HG02678 (cell line): ENCODE results near the gene RASSF10.

ENCODE experiments used
- ATAC-seq: cut with Tn5 transposase; IDR thresholded peaks from one replicate; pipeline ENCODE4 v1.9.1; 2021; ENCODE audit warnings: mild to moderate bottlenecking, moderate library complexity; ENCODE audit not compliant: unreplicated experiment

RASSF10 gene

DNA sequence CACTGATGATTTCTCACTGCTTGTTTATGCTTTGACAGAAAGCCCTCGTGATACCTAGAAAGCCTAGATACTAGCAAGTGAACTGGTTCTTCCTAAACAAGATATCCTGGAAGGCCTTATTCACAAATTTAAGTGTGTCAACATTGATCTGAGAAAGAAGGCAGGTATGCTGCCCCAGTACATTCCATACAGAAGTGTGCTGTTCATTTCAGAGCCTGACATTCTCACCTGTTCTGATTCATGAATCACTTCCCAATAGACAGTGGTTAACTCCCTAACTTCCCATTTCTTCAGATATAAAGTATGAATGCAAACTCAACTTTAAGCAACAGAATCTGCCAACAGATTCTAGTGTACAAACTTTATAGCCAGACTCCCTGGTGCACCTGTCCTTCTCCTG, 15.5 kb upstream of the RASSF10 start:
- no peak for ATAC-seq

DNA sequence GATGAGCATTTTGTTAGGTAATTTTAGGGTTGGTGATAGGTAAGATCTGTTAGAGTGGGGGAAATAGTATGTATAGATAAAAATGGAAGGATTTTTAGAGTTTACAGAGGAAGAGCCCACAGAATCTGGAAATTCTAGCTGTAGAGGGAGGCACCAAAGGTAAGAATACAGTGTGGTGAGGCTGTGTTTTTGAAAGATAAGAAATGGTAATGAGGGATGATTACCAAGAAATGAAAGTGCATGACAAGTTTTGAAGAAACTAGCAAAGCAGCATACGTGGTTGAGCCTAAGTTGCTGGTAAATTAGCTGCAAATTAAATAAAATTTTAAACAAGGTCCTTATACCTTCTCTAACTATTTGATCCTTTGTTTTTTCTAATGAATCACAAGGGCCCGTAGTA, 14.6 kb upstream of the RASSF10 start:
- no peak for ATAC-seq

DNA sequence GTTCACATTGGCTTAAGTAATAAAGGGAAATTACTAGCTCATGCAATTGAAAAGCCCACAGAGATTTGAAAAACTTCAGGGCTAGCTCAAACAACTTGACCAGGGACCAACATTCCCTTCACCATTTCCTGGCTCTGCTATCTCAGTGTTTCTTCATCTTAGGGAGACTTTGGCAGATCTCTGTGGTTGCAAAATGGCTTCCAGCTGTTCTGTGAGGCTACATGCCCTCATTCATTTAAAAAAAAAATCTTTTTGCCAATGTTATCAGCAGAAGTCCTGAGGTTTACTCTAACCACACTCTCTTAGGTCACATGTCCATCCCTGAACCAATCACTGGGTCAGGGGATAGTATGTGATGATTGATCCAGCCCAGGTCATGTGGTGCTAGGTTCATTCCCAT, 13.9 kb upstream of the RASSF10 start:
- no peak for ATAC-seq

DNA sequence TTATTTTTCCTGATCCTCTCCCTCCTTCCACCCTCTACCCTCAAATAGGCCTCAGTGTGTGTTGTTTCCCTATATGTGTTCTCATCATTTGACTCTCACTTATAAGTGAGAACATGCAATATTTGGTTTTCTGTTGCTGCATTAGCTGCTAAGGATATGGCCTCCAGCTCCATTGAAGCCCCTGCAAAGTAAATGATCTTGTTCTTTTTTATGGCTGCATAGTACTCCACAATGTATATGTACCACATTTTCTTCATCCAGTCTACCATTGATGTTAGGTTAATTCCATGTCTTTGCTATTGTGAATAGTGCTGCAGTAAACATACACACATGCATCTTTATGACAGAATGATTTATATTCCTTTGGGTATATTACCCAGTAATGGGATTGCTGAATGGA, 13.3 kb upstream of the RASSF10 start:
- no peak for ATAC-seq

DNA sequence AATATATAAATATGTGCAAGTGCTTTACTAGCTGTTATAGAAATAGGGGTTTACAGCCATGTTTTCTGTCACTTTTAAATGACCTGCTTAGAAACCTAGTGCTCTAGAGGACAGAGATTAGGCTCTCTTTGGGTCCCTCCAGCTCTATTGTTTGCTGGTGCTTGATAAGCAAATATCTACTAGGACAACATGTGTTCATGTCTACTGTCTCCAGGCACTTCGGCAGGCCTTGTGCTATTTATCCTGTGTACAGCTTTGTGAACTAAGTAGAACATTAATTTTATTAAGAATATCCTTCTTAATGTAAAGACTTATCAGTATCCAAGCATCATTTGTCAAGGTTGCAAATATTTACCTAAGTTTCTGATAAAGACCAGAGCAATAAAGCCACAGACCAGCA, 11.9 kb upstream of the RASSF10 start:
- no peak for ATAC-seq

DNA sequence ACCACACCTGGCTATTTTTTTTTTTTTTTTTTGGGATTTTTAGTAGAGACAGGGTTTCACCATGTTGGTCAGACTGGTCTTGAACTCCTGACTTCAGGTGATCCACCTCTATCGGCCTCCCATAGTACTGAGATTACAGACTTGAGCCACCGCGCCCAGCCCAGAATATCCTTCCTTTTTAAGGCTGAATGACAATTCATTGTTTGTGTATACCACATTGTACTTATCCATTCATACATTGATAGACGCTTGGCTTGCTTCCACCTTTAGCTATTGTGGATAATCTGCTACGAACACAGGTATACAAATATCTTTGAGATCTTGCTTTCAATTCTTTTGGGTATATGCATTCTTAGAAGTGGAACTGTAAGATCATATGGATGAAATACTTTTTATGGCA, 10.8 kb upstream of the RASSF10 start:
- ATAC-seq, result no peak

DNA sequence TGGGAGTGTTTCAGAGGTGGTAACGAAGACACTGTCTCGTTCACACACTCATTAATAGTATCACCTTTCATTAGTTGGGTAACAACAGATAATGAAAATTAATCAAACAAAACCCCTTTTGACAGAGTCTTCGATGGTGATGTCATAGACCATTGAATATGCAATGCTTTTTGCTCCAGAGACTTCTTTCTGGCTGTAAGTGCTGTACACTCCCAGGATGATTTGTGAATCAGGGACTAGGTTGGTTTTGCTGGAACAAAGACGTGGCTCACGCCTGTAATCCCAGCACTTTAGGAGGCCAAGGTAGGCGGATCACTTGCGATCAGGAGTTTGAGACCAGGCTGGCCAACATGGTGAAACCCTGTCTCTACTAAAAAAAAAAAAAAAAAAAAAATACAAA, 9.5 kb upstream of the RASSF10 start:
- ATAC-seq, result no peak

DNA sequence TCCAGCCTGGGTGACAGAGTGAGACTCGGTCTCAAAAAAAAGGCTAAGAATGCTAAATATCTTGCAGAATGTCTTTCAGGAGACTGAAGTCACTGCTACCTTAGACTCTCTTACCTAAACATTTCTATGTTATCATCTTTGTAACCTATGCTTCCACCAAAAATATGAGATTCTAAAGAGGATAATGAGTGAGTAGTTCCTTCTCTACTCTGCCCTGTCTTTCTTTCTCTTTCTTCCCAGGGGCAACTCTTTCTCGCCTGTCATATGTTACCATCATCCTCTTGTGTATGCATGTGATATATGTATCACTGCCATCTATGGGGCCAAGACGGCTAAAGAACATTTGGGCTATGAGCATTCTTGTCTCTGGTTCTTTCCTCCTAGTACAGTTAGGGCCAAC, 9.0 kb upstream of the RASSF10 start:
- no peak for ATAC-seq

DNA sequence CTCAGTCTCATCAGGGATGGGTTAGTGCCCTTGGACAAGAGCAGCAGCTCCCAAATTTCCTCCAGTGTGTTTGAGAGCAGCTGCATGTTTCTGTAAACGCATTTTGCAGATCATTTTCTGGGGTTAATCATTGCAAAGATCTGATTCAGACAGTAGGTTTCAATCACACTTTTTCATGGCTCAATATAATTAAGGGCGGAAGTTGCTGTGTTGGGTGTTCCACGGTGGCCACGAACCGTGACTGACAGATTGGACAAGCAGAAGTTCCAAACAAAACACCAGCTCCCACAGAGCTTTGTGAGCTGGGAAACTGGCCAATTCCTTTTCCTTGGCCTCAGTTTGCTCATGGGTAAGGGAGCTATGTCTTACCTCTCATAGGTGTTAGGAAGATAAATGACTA, 8.4 kb upstream of the RASSF10 start:
- no peak for ATAC-seq

DNA sequence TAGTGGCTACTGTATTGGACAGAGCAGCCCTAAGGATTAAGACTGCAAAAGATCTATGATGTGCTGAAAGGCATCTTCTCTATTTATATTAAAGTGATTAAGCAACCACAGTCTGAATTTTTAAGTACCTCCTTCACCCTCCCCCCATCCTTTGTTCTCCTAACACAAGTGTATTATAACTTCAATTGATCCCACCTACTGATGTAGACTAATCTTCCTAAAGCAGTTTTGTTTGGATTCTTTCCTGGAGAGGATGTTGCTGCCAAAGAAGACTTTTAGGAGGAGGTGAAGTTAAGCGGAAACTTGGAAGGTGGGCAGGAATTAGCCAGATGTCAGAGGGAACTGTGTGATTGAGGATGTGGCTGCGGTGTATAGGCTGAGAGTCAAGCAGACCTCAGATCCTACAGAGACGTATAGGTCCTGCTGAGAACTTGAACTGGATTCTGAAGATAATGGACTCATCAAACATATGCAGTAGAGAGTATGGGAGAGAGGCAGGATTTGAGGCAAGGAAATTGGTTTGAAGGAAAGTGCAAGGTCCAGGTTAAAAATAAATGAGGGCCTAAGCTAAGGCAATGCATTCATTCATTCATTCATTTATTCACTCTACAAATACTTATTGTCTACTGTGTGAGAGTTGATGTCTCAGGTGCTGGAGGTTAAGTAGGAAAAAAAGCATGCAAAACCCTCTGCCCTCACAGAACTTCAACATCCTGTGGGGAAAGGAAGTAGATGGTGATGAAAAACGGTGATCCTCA, 5.2 kb upstream of the RASSF10 start:
- ATAC-seq, result no peak

DNA sequence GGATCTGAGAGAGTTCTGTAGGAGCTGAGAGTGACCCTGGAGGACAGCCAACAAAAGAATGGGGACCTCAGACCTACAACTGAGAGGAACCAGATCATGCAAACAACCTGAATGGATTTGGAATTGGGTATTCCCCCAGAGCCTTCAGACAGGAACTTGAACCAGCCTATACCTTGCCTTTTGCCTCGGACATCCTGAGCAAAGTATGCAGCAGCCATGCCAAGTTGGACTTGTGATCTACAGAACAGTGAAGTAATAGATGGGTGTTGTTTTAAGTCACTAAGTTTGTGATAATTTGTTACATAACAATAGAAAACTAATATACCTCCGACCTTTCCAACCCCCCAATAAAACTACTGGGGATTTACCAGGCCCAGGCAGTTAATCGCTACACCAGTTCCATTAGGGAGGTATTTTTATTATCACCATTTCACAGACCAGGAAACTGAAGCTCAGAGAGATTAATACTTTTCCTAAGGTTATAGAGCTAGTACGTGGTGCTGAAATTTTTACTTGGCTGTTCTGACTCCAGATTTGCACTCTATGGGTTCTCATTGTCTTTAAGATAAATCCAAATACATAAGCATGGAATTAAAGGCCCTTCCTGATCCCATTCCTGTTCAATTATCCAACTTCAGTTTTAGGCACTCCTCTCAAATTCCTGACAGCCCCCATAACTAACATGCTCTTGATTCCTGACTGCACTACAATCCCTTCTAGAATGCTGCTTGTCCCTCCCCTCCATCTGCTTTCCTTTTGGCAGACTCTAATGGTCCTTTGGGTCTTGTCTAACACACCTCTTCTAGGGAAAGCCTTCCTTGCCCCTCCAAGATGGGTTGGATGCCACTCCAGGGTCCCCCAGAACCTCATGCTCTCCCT, 1.7 kb upstream of the RASSF10 start:
- ATAC-seq, result no peak

DNA sequence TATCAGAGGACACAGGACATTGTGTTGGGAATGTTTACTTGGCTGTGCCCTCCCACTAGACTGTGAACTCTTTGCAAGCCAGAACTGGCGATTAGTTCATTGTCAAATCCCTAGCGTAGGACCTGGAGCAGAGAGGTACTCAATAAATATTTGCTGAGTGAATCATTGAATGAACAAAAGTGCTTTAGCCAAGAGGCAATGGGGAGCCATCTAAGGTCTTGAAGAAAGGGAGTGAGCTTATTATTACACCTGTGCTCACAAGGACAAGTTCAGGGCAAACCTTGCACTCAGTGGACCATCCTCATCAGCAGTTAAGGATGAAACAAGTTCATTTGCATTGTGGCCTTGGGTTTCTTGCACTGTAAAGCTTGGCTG, 1.1 kb upstream of the RASSF10 start:
- no peak for ATAC-seq

DNA sequence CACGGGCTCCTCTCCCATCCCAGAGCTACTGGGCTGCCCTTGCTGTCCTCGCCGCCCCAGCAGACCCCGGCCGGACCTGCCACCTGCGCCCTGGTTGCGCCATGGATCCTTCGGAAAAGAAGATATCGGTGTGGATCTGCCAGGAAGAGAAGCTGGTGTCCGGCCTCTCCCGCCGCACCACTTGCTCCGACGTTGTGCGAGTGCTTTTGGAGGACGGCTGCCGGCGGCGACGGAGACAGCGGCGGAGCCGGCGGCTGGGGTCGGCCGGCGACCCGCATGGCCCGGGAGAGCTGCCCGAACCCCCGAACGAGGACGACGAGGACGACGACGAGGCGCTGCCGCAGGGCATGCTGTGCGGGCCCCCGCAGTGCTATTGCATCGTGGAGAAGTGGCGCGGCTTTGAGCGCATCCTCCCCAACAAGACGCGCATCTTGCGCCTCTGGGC, 382 bp downstream of the RASSF10 start:
- no peak for ATAC-seq

DNA sequence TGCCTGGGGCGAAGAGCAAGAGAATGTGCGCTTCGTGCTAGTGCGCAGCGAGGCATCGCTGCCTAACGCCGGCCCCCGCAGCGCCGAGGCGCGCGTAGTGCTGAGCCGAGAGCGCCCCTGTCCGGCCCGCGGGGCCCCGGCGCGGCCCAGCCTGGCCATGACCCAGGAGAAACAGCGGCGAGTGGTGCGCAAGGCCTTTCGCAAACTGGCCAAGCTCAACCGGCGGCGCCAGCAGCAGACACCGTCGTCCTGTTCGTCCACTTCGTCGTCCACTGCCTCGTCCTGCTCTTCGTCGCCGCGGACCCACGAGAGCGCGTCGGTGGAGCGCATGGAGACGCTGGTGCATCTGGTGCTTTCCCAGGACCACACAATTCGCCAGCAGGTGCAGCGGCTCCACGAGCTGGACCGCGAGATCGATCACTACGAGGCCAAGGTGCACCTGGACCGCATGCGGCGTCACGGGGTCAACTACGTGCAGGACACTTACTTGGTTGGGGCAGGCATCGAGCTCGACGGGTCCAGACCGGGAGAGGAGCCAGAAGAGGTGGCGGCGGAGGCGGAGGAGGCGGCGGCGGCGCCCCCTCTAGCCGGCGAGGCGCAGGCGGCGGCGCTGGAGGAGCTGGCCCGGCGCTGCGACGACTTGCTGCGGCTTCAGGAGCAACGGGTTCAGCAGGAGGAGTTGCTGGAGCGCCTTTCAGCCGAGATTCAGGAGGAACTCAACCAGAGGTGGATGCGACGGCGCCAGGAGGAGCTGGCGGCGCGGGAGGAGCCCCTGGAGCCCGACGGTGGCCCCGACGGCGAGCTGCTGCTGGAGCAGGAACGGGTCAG, 1.0 kb downstream of the RASSF10 start:
- no peak for ATAC-seq

DNA sequence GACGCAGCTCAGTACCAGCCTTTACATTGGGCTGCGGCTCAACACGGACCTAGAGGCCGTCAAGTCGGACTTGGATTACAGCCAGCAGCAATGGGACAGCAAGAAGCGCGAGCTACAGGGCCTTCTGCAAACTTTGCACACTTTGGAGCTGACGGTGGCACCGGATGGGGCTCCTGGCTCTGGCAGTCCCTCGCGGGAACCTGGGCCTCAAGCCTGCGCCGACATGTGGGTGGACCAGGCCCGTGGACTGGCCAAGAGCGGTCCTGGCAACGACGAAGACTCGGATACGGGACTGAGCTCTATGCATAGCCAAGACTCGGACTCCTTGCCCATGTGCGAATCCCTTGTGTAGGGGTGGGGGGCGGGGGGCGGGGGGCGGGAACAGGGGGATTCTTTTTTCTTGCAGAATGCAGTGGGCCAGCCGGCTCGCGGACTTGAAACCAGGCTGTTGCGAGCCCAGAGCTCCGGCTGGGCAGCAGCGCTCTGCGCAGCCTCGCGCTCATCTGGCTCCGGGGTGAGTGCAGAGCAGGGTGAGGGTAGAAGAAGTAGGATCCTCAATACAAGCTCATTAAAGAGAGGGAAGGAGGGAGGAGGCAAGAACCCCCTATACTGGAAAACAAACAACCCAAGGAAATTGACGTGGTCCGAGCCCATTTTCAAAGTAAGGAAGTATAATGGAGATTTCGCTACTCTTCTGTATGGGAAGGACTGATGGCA, 1.8 kb downstream of the RASSF10 start:
- ATAC-seq, result no peak

DNA sequence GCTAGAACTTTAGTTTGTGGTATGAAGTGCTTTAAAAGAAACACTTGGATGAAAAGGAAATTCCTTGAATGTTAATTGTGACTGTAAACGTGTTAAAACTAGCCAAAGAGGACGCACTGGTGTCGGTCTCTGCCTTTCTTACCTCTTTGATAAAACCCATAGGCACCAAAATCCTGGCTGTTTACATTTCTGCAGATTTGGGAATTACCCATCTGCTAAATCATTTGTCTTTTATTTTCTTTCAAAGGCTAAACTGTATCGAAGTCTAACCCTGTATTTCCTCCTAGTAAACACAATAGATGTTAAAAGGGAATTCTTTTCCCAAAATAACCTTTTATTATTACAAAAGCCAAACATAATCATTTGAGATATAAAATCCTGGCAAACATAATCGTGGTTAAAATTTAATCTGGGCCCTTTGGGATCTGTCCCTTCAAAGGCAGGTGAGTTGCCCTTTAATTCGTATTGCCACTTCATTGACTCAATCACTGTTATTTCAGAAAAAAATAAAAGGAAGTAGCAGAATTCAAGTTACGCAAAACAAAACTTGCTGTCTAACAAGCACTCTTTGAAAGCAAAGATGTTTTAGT, 2.4 kb downstream of the RASSF10 start:
- ATAC-seq, result no peak

DNA sequence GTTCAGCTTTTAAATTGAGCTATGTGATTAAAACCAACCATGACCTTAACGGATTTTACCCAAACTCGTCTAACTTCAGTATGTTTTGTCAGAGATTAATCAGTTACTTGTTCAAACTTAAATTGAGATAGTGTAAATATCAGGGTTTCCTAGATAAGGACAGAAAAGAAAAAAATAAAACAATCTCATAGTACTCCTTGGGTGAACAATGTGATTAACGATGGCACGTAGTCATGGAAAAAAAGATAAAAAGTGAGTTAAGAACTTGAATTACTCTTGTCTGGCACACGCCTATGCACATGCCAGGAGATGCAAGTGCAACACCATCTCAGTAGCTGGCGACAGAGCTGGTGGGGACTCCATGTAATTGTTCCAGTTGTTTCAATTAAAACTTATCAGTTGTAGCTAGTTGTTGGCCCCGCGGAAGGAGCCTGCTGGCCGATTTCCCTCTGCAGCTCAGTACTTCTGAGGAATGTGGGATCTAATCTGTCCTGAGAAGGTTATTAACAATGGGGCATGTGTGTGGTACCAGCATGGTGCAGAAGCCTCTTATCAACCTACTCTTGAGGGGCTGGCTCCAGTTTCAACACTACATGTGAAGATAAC, 3.0 kb downstream of the RASSF10 start:
- no peak for ATAC-seq

DNA sequence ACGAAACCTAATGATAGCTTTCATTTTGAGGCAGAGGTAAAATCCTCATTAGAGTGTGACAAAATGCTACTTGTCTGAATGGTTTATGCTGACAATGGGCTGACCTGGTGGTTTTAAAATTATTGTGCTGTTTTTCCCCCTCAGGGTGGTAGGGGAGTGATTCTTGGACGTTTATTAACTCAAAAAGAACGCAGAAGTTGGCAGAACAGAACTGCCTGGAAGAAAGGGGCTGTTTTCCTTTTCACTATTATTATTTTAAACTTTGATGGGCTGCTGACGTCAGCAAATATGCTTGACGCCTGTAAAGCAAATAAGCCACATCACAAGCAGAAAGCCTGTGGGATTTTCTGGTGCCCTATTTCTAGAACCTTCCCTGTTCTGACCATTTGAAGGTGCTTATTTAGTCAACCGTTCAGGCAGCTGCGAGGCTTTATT, 4.0 kb downstream of the RASSF10 start:
- no peak for ATAC-seq

DNA sequence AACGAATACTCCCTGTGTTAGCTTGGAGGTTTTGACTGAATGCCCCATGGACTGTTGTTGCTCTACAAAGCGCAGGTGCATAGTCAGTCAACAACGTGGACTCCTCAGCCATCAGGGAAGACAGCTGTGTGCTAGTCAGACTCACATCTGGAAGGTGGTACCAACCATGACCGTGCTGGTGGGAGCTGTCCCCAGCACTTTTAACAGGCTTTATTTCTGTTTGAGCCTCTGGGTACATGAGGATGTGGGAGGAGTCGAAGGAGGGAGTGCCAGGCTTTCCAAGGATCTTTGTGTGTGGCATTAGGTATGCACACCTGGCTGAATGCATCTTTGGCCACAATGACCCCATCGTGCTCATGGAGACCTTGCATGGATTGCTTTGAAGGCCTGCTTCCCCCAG, 6.6 kb downstream of the RASSF10 start:
- ATAC-seq, result no peak

DNA sequence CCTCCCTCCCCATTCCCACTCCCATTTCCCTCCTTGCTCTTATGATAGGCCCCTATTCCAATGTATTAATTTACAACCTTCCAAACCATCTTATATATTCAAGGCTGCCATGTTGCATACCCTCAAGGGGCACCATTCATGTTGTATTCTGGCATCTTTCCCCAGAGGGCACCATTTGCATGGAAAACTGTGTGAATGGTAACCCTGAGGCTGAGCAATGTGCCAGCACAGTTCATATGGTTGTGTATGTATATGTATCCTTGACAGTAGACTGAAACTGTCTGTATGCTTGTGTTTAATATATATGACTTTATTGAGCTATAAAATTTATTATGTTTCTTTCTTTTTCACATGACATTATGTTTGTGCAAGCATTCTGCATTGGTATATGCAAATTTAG, 7.3 kb downstream of the RASSF10 start:
- ATAC-seq, result no peak
